HepG2 (cell line): Measurements from ENCODE around the gene PSMD3. TPM values are rescaled to one million over a fixed set of nuclear protein-coding genes. Genes with fewer than 3 reads are reported as not detected.

Experiments
- AKAP8 ChIP-seq: sonication (generic); formaldehyde crosslinking; IDR thresholded peaks from 2 replicates; pipeline ENCODE4 v1.5.1; 2020; ENCODE audit warnings: mild to moderate bottlenecking, missing genetic modification reagents
- DMAP1 ChIP-seq: IDR thresholded peaks from 2 replicates; pipeline ENCODE4 v1.6.1; 2016
- FOXJ3 ChIP-seq: sonication (generic); formaldehyde crosslinking; IDR thresholded peaks from 2 replicates; pipeline ENCODE4 v1.4.0; 2020; ENCODE audit warnings: missing genetic modification reagents, mild to moderate bottlenecking, borderline replicate concordance
- ISL2 ChIP-seq: sonication (generic); formaldehyde crosslinking; IDR thresholded peaks from 2 replicates; pipeline ENCODE4 v1.5.0; 2020; ENCODE audit warnings: missing genetic modification reagents
- MATR3 ChIP-seq: sonication (generic); formaldehyde crosslinking; IDR thresholded peaks from 2 replicates; pipeline ENCODE4 v1.4.0; 2020; ENCODE audit warnings: missing genetic modification reagents
- MLLT10 ChIP-seq: sonication (generic); formaldehyde crosslinking; IDR thresholded peaks from 2 replicates; pipeline ENCODE4 v1.4.0; 2020; ENCODE audit warnings: missing genetic modification reagents
- MXI1 ChIP-seq: IDR thresholded peaks from 3 replicates; pipeline ENCODE4 v1.6.1; 2012; ENCODE audit warnings: low read depth, low read length, inconsistent platforms, borderline replicate concordance
- MZF1 ChIP-seq: sonication (generic); formaldehyde crosslinking; IDR thresholded peaks from 2 replicates; pipeline ENCODE4 v1.8.1; 2023; ENCODE audit warnings: mild to moderate bottlenecking, missing genetic modification reagents, borderline replicate concordance
- NFYC ChIP-seq: IDR thresholded peaks from 2 replicates; pipeline ENCODE4 v1.6.1; 2016; ENCODE audit warnings: missing genetic modification reagents, missing compliant biosample characterization
- NR1H2 ChIP-seq: sonication (generic); formaldehyde crosslinking; IDR thresholded peaks from 2 replicates; pipeline ENCODE4 v1.8.1; 2022; ENCODE audit warnings: low read depth, missing genetic modification reagents, borderline replicate concordance
- RAD21 ChIP-seq: fragments of 450-650 bp; formaldehyde crosslinking; IDR thresholded peaks from 2 replicates; pipeline ENCODE4 v1.5.0; 2020; ENCODE audit warnings: mild to moderate bottlenecking
- RBM22 ChIP-seq: fragments of 200-400 bp; formaldehyde crosslinking; optimal IDR thresholded peaks from 2 replicates; pipeline ENCODE3; 2017; ENCODE audit warnings: mild to moderate bottlenecking, low read length, moderate library complexity
- RFXAP ChIP-seq: sonication (generic); formaldehyde crosslinking; IDR thresholded peaks from 2 replicates; pipeline ENCODE4 v1.4.0; 2020; ENCODE audit warnings: missing genetic modification reagents, borderline replicate concordance
- ZNF20 ChIP-seq: sonication (generic); formaldehyde crosslinking; IDR thresholded peaks from 2 replicates; pipeline ENCODE4 v1.4.0; 2020; ENCODE audit warnings: mild to moderate bottlenecking, moderate library complexity, missing genetic modification reagents
- ZNF44 ChIP-seq: sonication (generic); formaldehyde crosslinking; IDR thresholded peaks from 2 replicates; pipeline ENCODE4 v1.5.1; 2020; ENCODE audit warnings: mild to moderate bottlenecking, missing genetic modification reagents
- ZNF619 ChIP-seq: sonication (generic); formaldehyde crosslinking; IDR thresholded peaks from 2 replicates; pipeline ENCODE4 v1.4.0; 2020; ENCODE audit warnings: mild to moderate bottlenecking, missing genetic modification reagents
- ZNF674 ChIP-seq: sonication (generic); formaldehyde crosslinking; IDR thresholded peaks from 2 replicates; pipeline ENCODE4 v1.5.0; 2020; ENCODE audit warnings: low read depth, mild to moderate bottlenecking, missing genetic modification reagents
- ZNF780A ChIP-seq: sonication (generic); formaldehyde crosslinking; IDR thresholded peaks from 2 replicates; pipeline ENCODE4 v1.8.0; 2022; ENCODE audit warnings: mild to moderate bottlenecking, missing genetic modification reagents, moderate library complexity
- polyA plus RNA-seq, 8 experiments: library from polyadenylated mRNA; depleted of rRNA in 3 of 8; stranded (reverse) in 7 of 8; unstranded in 1 of 8; fragments of >200 nt; fragmentation: Illumina TruSeq in 4 of 8; extraction: Trizol in 4 of 8; gene quantifications; 2 replicates each; pipeline versions ENCODE4 v1.2.1 to v1.2.3, GENCODE V29; 2011 to 2016; ENCODE audit warnings: low read depth in 4 of 8, missing spikeins in 1 of 8, mixed read lengths in 1 of 8; ENCODE audit not compliant: insufficient read depth in 1 of 8
- total RNA-seq, 5 experiments: library from RNA; depleted of rRNA; stranded (reverse); fragments of >200 nt; fragmentation: Illumina TruSeq; extraction: Trizol; gene quantifications; 2 replicates each; pipeline ENCODE4 v1.2.3, GENCODE V29; 2016; ENCODE audit warnings: low read depth in 1 of 5
- TF ChIP-seq, protein P1 (sequence below): sonication (generic); formaldehyde crosslinking; IDR thresholded peaks from 2 replicates; pipeline ENCODE4 v1.4.0; 2020; ENCODE audit warnings: missing genetic modification reagents

The PSMD3 gene
- total and polyA plus RNA-seq, 2 of the 13 experiments (the other 11 are each of a cell fraction or from before 2014, with no cell fraction given) = 97.4 to 146 TPM

DNA sequence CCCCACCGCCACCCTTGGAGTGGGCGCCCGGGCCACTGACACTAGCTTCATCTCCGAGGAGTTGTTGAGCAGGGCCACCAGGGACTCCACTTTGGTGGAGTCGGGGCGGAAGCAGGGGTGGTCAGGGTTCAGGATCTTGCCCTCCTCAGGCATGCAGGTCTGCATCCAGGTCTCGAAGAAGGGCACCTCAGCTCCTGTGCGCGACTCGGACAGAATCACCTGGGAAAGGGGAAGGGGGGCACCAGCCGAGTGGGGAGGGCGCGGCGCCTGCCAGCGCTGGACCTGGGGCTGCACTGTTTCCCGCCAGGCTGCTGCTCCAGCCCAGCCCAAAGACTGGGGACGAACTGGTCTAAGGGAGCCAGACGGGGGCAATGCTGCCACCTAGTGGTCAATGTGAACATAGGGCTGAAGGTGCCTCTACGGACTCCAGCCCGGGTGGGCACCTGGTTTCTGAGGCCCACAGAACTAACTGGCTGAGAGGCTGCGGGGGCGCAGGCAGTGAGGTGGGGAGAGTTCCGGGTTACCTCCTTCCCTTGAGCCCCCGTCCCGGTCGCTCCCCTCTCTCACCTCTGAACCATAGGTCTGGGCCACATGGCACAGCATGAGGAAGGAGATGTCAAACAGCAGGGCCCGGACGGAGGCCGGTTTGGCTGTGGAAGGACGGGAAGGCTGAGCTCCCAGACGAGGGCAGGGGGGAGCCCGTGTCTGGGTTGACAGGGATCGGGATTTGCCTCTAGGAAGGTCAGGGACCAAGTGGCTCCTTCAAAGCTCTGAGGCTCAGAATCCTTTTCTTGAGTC is 46.4 kb downstream of the PSMD3 start (continued):
- TF ChIP-seq AKAP8 (CRISPR knock-in tag) (no peak), MLLT10 (CRISPR knock-in tag) (no peak), ZNF20 (CRISPR knock-in tag) (no peak), ZNF674 (CRISPR knock-in tag) (no peak), FOXJ3 (no peak), NFYC (CRISPR knock-in tag) (no peak), MATR3 (CRISPR knock-in tag) (no peak), ZNF619 (CRISPR knock-in tag) (no peak), NR1H2 (CRISPR knock-in tag) (no peak), MXI1 (no peak), ISL2 (CRISPR knock-in tag) (no peak), ZNF44 (CRISPR knock-in tag) (no peak), MZF1 (no peak), DMAP1 (CRISPR knock-in tag) (no peak), RBM22 (no peak), ZNF780A (CRISPR knock-in tag) (no peak), RAD21 (CRISPR knock-in tag) (peak; percentile 77), RFXAP (CRISPR knock-in tag) (no peak)
- TF ChIP-seq, protein P1, sequence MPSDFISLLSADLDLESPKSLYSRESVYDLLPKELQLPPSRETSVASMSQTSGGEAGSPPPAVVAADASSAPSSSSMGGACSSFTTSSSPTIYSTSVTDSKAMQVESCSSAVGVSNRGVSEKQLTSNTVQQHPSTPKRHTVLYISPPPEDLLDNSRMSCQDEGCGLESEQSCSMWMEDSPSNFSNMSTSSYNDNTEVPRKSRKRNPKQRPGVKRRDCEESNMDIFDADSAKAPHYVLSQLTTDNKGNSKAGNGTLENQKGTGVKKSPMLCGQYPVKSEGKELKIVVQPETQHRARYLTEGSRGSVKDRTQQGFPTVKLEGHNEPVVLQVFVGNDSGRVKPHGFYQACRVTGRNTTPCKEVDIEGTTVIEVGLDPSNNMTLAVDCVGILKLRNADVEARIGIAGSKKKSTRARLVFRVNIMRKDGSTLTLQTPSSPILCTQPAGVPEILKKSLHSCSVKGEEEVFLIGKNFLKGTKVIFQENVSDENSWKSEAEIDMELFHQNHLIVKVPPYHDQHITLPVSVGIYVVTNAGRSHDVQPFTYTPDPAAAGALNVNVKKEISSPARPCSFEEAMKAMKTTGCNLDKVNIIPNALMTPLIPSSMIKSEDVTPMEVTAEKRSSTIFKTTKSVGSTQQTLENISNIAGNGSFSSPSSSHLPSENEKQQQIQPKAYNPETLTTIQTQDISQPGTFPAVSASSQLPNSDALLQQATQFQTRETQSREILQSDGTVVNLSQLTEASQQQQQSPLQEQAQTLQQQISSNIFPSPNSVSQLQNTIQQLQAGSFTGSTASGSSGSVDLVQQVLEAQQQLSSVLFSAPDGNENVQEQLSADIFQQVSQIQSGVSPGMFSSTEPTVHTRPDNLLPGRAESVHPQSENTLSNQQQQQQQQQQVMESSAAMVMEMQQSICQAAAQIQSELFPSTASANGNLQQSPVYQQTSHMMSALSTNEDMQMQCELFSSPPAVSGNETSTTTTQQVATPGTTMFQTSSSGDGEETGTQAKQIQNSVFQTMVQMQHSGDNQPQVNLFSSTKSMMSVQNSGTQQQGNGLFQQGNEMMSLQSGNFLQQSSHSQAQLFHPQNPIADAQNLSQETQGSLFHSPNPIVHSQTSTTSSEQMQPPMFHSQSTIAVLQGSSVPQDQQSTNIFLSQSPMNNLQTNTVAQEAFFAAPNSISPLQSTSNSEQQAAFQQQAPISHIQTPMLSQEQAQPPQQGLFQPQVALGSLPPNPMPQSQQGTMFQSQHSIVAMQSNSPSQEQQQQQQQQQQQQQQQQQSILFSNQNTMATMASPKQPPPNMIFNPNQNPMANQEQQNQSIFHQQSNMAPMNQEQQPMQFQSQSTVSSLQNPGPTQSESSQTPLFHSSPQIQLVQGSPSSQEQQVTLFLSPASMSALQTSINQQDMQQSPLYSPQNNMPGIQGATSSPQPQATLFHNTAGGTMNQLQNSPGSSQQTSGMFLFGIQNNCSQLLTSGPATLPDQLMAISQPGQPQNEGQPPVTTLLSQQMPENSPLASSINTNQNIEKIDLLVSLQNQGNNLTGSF (CRISPR knock-in tag) = no peak
